Adipocyte (in vitro differentiated cells): Measurements from ENCODE around the gene GPRC5B.

ENCODE experiments used
- DNase-seq: peaks from one replicate; pipeline ENCODE4 v3.0.0-alpha.2; 2015; ENCODE audit warnings: low read depth
- H3K27me3 ChIP-seq: replicated peaks from 2 replicates; pipeline ENCODE4 v1.7.0; 2013; ENCODE audit warnings: mild to moderate bottlenecking, low read length, moderate library complexity; ENCODE audit not compliant: control insufficient read depth, insufficient read depth
- H3K36me3 ChIP-seq: 2 replicates; pipeline ENCODE4 v1.7.0; 2013; ENCODE audit warnings: low read length, mild to moderate bottlenecking, moderate library complexity; ENCODE audit not compliant: control insufficient read depth, insufficient read depth, severe bottlenecking
- H3K4me1 ChIP-seq: 2 replicates; pipeline ENCODE4 v1.7.0; 2013; ENCODE audit warnings: mild to moderate bottlenecking, low read length, moderate library complexity; ENCODE audit not compliant: control insufficient read depth, insufficient read depth
- H3K4me3 ChIP-seq: 2 replicates; pipeline ENCODE4 v1.7.0; 2013; ENCODE audit warnings: mild to moderate bottlenecking, low read length, moderate library complexity
- H3K9ac ChIP-seq: 2 replicates; pipeline ENCODE4 v1.7.0; 2013; ENCODE audit warnings: mild to moderate bottlenecking, low read length, moderate library complexity
- H3K9me3 ChIP-seq: 2 replicates; pipeline ENCODE4 v1.7.0; 2013; ENCODE audit warnings: mild to moderate bottlenecking, low read length, moderate library complexity; ENCODE audit not compliant: control insufficient read depth

The GPRC5B gene

GRCh38 chr16:19824216-19824615 lies 60.4 kb downstream of the GPRC5B start:
- no peak for DNase-seq
- H3K9me3 ChIP-seq: no peaks in the 10 kb centered on the region
- no peaks in the 10 kb centered on the region for H3K36me3 ChIP-seq
- no peak overlapping the region for H3K9ac ChIP-seq
- no peaks in the 10 kb centered on the region for H3K27me3 ChIP-seq
- H3K4me1 ChIP-seq: peaks cover 10% of the 10 kb centered on the region
- H3K4me3 ChIP-seq: no peak overlapping the region

GRCh38 chr16:19823322-19823721 lies 61.3 kb downstream of the GPRC5B start:
- H3K9me3 ChIP-seq: no peaks in the 10 kb centered on the region
- peaks cover 10% of the 10 kb centered on the region for H3K4me1 ChIP-seq
- DNase-seq: no peak
- H3K27me3 ChIP-seq: no peaks in the 10 kb centered on the region
- H3K9ac ChIP-seq: no peak overlapping the region
- no peak overlapping the region for H3K4me3 ChIP-seq
- H3K36me3 ChIP-seq: no peaks in the 10 kb centered on the region

GRCh38 chr16:19822533-19822932 lies 62.1 kb downstream of the GPRC5B start:
- Histone ChIP-seq H3K36me3 (no peaks in the 10 kb centered on the region), H3K9ac (no peak overlapping the region), H3K4me1 (peaks cover 10% of the 10 kb centered on the region), H3K4me3 (no peak overlapping the region), H3K9me3 (no peaks in the 10 kb centered on the region), H3K27me3 (no peaks in the 10 kb centered on the region)
- peak; percentile 80 for DNase-seq

GRCh38 chr16:19817875-19818274 lies 66.8 kb downstream of the GPRC5B start:
- Histone ChIP-seq H3K9ac (no peak overlapping the region), H3K9me3 (peaks cover 6% of the 10 kb centered on the region), H3K27me3 (no peaks in the 10 kb centered on the region), H3K4me1 (peaks cover 16% of the 10 kb centered on the region), H3K36me3 (no peaks in the 10 kb centered on the region), H3K4me3 (no peak overlapping the region)
- DNase-seq: no peak

- Histone ChIP-seq H3K9me3 (peaks cover 9% of the 10 kb centered on the region), H3K27me3 (no peaks in the 10 kb centered on the region), H3K36me3 (no peaks in the 10 kb centered on the region), H3K4me3 (no peak overlapping the region), H3K9ac (no peak overlapping the region), H3K4me1 (peaks cover 12% of the 10 kb centered on the region)
- no peak for DNase-seq
Measured at GRCh38 chr16:19817122-19817521, 67.5 kb downstream of the GPRC5B start.

- Histone ChIP-seq H3K27me3 (no peaks in the 10 kb centered on the region), H3K9ac (no peak overlapping the region), H3K4me3 (no peak overlapping the region), H3K9me3 (peaks cover 9% of the 10 kb centered on the region), H3K36me3 (no peaks in the 10 kb centered on the region), H3K4me1 (peaks cover 26% of the 10 kb centered on the region)
- DNase-seq: no peak
Measured at GRCh38 chr16:19815418-19815817, 69.2 kb downstream of the GPRC5B start.

- no peaks in the 10 kb centered on the region for H3K36me3 ChIP-seq
- H3K27me3 ChIP-seq: no peaks in the 10 kb centered on the region
- no peak for DNase-seq
- no peak overlapping the region for H3K4me3 ChIP-seq
- H3K4me1 ChIP-seq: peaks cover 29% of the 10 kb centered on the region
- H3K9me3 ChIP-seq: peaks cover 9% of the 10 kb centered on the region
- H3K9ac ChIP-seq: no peak overlapping the region
Measured at GRCh38 chr16:19812986-19813385, 71.7 kb downstream of the GPRC5B start.

GRCh38 chr16:19810817-19811731 lies 73.6 kb downstream of the GPRC5B start:
- DNase-seq: peak; percentile 49
- peaks cover 22% of the 10 kb centered on the region for H3K4me1 ChIP-seq

GRCh38 chr16:19809693-19810092 lies 75.0 kb downstream of the GPRC5B start:
- no peaks in the 10 kb centered on the region for H3K36me3 ChIP-seq
- peaks cover 19% of the 10 kb centered on the region for H3K4me1 ChIP-seq
- peaks cover 18% of the 10 kb centered on the region for H3K9me3 ChIP-seq
- no peak overlapping the region for H3K9ac ChIP-seq
- H3K27me3 ChIP-seq: no peaks in the 10 kb centered on the region
- DNase-seq: no peak
- H3K4me3 ChIP-seq: no peak overlapping the region

More at GRCh38 chr16:19810817-19811731, 73.6 kb downstream of the GPRC5B start:
- Histone ChIP-seq H3K4me3 (peak overlapping the region; percentile 1), H3K36me3 (no peaks in the 10 kb centered on the region), H3K9ac (no peak overlapping the region), H3K27me3 (no peaks in the 10 kb centered on the region), H3K9me3 (peaks cover 9% of the 10 kb centered on the region)

- DNase-seq: no peak
- Histone ChIP-seq H3K4me3 (no peak overlapping the region), H3K27me3 (no peaks in the 10 kb centered on the region), H3K9ac (no peak overlapping the region), H3K36me3 (no peaks in the 10 kb centered on the region), H3K4me1 (peaks cover 19% of the 10 kb centered on the region), H3K9me3 (peaks cover 18% of the 10 kb centered on the region)
Measured at GRCh38 chr16:19809121-19809635, 75.5 kb downstream of the GPRC5B start.

- no peak for DNase-seq
Measured at GRCh38 chr16:19808061-19808641, 76.5 kb downstream of the GPRC5B start.

More at GRCh38 chr16:19808061-19808641, 76.5 kb downstream of the GPRC5B start:
- peaks cover 14% of the 10 kb centered on the region for H3K9me3 ChIP-seq
- H3K4me3 ChIP-seq: no peak overlapping the region
- peaks cover 19% of the 10 kb centered on the region for H3K4me1 ChIP-seq
- H3K27me3 ChIP-seq: no peaks in the 10 kb centered on the region
- no peaks in the 10 kb centered on the region for H3K36me3 ChIP-seq
- H3K9ac ChIP-seq: no peak overlapping the region
